Stimulated activated CD4-positive, alpha-beta T cell treated with anti-CD3 and anti-CD28 coated beads, Interleukin-15, amount 100 ng/mL, for 1 hour (primary cell): Measurements from ENCODE around the gene ZNF236.

Source experiments
- DNase-seq, 2 donors: peaks; one replicate each; pipeline ENCODE4 v3.0.0-alpha.2; 2020; ENCODE audit warnings: low read depth in 1 of 2, low spot score in 1 of 2

Gene ZNF236

GRCh38 chr18:76821356-76821874 is 942 bp upstream of the ZNF236 start:
- DNase-seq, result no peak

- DNase-seq, result peak in 1 of 2 donors; percentile 45
Observed at GRCh38 chr18:76821875-76822505, 367 bp upstream of the ZNF236 start.

- DNase-seq, result no peak
Observed at GRCh38 chr18:76823161-76823538, 793 bp downstream of the ZNF236 start.

- no peak for DNase-seq
Observed at GRCh38 chr18:76823587-76824011, 1.2 kb downstream of the ZNF236 start.

DNA sequence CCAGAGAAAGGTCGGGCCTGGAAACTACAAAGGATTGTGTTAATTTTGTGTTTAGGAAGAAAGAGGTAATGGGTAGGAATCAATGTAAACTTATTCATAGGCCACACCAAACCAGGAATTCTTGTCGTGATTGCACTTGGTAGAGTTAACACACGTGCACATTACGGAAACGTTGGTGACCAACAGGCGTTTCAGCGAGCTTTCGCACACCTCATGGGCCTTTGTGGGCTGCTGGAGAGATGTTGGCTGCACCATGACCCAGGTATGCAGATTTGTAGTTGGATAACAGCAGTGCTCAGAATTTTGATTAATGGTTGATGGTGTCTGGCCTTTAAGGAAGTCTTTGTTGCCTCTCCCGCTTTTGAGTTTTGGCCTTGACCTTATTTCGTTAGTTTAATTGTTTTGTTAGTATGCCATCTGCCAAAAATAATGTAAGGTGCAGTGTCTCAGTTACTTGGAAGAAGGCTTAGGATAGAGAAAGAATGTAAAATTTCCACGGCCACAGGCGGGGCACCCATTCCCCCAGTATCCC is 1.9 kb downstream of the ZNF236 start:
- DNase-seq, result no peak

GRCh38 chr18:76824754-76825153 is 2.4 kb downstream of the ZNF236 start:
- no peak for DNase-seq

DNA sequence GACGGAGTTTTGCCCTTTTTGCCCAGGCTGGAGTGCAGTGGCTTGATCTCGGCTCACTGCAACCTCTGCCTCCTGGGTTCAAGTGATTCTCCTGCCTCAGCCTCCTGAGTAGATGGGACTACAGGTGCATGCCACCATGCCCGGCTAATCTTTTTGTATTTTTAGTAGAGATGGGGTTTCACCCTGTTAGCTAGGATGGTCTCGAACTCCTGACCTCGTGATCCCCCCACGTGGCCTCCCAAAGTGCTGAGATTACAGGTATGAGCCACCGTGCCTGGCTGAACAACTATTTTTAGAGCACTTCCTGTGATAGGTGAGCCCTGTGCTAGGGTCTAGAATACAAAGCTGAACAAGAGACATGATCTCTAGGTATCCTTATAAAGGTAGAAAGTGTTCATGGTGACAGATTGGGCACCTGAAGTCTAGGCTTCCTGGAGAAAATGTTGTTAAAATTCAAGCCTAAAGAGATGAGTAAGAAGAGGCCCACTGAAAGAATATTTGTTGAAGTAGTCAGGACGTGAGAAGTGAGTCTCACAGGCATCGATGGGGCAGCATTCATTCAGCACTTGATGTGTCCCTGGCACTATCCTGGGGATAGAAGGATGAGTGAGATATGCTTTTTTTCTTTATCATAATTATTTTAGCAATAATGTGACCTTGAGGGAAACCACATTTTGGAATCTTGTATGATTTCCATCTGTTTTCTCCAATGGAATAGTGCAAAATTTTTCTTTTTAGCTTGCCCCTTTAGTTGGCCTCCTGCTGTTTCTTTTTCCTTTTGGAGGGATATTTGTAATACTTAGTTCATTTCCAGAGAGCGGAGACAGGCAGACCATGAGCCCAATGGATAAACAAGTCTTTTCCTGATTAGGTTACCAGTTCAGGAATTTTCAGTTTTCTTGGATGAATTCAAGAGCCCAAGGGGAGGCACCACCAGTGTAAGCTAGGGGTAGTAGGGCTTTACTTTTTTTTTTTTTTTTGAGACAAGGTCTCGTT is 5.1 kb downstream of the ZNF236 start:
- DNase-seq, result no peak

DNA sequence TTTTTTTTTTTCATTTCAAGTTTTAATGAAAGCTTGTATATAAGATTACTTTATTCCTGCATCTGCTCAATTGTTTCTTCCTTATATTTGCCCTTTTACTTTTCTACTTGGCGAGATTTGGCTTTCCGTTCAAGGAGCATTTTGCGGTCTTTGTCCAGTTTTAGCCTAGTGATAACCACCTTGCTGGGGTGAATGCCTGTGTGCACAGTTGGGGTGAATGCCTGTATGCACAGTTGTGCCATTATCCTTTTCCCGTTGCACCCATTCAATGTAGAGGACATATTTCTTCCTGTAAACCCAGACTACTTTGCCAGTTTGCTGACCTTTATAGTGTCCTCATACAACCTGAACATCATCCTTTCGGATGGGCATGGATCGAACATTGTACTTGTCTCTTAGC is 12.0 kb downstream of the ZNF236 start:
- DNase-seq, result no peak

DNA sequence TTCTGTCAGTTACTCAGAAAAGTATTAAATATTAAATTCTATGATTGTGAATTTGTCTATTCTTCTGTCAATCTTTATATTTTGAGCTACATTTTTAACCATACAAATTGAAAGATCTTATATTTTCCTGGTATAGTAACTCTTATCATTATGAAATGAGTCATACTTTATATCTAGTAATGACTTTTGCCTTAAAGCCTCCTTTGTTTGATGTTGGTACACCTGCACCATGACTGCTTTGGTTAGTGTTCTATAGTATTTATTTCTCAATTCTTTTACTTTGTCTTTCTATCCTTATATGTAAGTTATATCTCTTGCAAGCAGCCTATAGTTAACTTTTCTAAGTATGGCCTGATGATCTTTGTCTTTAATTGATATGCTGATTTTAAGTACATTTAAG is 13.0 kb downstream of the ZNF236 start:
- DNase-seq, result no peak

DNA sequence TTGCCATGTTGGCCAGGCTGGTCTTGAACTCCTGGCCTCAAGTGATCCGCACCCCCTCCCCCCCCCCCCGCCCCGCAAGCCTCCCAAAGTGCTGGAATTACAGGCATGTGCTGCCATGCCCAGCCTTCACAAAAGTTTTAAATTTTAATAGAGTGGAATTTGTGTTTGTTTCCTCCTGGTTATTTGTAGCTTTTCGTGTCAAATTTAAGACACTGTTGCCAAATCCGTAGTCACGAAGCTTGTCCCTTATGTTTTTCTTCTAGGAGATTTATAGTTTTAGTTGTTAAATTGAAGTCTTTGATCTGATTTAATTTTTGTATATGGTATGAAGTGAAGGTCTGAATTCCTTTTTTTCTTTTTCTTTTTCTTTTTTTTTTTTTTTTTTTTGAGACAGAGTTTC is 14.7 kb downstream of the ZNF236 start:
- DNase-seq, result no peak

- DNase-seq, result no peak
Observed at GRCh38 chr18:76838182-76838581, 15.8 kb downstream of the ZNF236 start.

- DNase-seq, result no peak
Observed at GRCh38 chr18:76839086-76839794, 16.9 kb downstream of the ZNF236 start.

DNA sequence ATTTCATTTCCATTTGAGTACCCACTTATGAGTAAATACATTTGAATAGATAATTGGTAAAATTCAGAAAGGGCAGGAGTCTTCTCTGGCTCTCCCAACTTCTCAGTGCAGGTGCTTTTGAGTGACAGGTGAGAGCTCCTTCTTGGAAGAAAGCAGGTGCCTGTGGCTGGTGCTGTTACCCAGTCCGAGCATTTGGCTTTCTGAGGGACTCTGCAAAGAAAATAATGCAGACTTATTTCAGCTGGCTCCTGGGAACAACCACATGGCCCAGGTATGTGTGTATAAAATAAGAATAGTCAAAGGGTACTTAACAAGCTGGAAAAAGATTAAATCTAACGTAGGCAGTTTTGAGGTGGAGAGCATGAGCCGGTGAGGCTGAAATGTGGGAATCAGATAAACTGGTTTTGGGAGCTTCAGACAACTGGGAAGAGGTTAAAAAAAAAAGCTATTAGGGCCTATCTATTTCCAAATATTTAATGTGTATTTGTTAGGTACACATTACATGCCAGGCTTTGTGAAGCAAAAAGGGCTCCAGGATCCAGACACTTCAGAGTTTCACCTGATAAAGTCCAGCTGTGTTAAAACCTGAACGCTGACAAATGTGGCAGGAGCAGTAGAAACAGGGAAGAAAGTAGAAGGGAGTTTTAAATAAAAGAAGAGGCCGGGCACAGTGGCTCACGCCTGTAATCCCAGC is 20.6 kb downstream of the ZNF236 start:
- no peak for DNase-seq

DNA sequence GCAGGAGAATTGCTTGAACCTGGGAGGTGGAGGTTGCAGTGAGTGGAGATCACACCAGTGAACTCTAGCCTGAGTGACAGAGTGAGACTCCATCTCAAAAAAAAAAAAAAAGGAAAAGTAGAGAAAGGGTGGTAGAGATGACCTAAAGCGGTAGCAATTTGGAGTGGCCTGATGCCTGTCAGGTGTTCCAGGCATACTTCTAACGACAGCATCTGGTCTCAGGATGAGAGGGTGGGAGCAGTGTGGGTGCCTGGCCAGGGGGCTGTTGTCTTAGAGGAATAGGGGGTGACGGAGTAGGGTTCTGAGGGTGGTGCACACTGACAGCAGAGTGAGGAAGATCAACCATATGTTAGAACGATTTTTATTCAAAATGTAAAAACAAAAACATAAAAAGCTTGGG is 21.8 kb downstream of the ZNF236 start:
- DNase-seq, result no peak

- no peak for DNase-seq
Observed at GRCh38 chr18:76844742-76845477, 22.6 kb downstream of the ZNF236 start.

- DNase-seq, result no peak
Observed at GRCh38 chr18:76846217-76846616, 23.9 kb downstream of the ZNF236 start.

GRCh38 chr18:76847916-76848315 is 25.6 kb downstream of the ZNF236 start:
- no peak for DNase-seq

- DNase-seq, result no peak
Observed at GRCh38 chr18:76850112-76850511, 27.8 kb downstream of the ZNF236 start.

GRCh38 chr18:76855594-76855993 is 33.2 kb downstream of the ZNF236 start:
- DNase-seq, result no peak

DNA sequence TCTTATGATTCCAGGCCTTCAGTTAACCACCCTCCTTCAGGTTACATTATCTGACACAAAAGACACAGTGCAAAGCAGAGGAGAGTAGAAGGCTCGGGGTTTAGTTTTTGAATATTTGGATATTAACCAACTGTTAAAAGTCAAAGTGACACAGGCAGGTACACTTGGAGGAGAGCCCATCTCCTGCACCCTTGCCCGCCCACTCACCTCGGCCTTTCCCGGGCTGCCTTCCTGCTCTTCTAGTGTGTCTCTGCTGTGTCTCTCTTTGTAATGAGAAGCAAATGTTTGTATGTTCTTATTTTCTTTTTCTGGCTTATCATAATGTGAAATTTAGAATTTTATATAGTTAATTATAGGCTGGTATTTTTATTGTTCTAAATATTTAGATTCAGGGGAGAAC is 35.1 kb downstream of the ZNF236 start:
- DNase-seq, result no peak
